GM12875 (cell line): ENCODE measurements around the gene KRT80.
A peak's percentile ranks its signal among the peaks of the same experiment; 100 is the strongest.

Experiments
- H3K4me3 ChIP-seq: one replicate; pipeline ENCODE4 v1.5.1; 2011; ENCODE audit warnings: low read depth, low read length, control low read depth
- CTCF ChIP-seq: IDR thresholded peaks from 2 replicates; pipeline ENCODE4 v1.5.1; 2011; ENCODE audit warnings: low read depth, mild to moderate bottlenecking, control low read depth, inconsistent platforms, low read length, moderate library complexity, borderline replicate concordance; ENCODE audit not compliant: insufficient read depth

The KRT80 gene

GRCh38 chr12:52156311-52156710, 35.5 kb downstream of the KRT80 start:
- no peak overlapping the region for H3K4me3 ChIP-seq
- no peak for TF ChIP-seq CTCF

GRCh38 chr12:52155048-52155868, 36.6 kb downstream of the KRT80 start:
- no peak for TF ChIP-seq CTCF
- H3K4me3 ChIP-seq: no peak overlapping the region

- H3K4me3 ChIP-seq: no peak overlapping the region
- TF ChIP-seq CTCF: no peak
Observed at GRCh38 chr12:52152905-52153317, 38.9 kb downstream of the KRT80 start.

- no peak overlapping the region for H3K4me3 ChIP-seq
- peak; percentile 80 for TF ChIP-seq CTCF
Observed at GRCh38 chr12:52151837-52152783, 39.7 kb downstream of the KRT80 start.

- H3K4me3 ChIP-seq: no peak overlapping the region
- no peak for TF ChIP-seq CTCF
Observed at GRCh38 chr12:52151153-52151836, 40.5 kb downstream of the KRT80 start.

- no peak overlapping the region for H3K4me3 ChIP-seq
- no peak for TF ChIP-seq CTCF
Observed at GRCh38 chr12:52149651-52150241, 42.1 kb downstream of the KRT80 start.
